ENCODE results near the gene DDX51. TPM values are rescaled to one million over a fixed set of nuclear protein-coding genes. Genes with fewer than 3 reads are reported as not detected.

The DDX51 gene
- total RNA-seq, 2 experiments from 2014 or later, result 25.2 to 27.5 TPM

DNA sequence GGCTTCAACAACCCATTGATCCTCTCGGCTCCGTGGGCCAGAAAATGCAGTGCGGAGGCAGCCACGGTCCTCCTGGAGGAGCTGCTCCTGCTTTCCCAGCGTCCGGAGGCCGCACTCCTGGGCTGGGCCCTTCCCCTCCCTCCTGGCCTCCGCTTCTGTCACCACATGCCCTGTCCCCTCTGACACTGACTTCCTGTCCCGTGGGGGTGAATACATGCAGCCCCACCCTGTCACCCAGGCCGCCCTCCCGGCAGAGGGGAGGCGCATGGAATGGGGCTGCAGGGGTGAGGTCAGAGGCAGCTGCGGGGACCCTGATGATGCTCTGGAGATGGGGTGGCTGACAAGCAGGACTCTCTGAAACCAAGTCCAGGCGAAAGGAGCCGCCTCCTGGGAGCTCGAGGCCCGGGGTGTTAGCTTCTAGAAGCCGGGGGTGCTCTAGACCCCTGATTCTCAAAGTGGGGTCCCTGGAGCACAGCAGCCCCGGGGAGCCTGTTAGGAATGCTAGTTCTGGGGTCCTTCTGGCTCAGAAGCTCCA is 32.3 kb upstream of the DDX51 start:
- no peak overlapping the region for H3K4me3 Mint-ChIP-seq
- H3K4me1 Mint-ChIP-seq, result peaks cover 44% of the 10 kb centered on the region
- H3K36me3 Mint-ChIP-seq (ENCODE audit: low read depth), result no peaks in the 10 kb centered on the region
- ChIA-PET CTCF (interaction anchor here (0.6 to 0.8 kb wide), 3 partner anchors 9 to 334 kb away, joined by 3 read pairs; no protein-coding TSS in a partner anchor), POLR2A (no interaction called here)
- H3K27ac Mint-ChIP-seq, result no peak overlapping the region
- peaks cover 2% of the 10 kb centered on the region for H3K27me3 Mint-ChIP-seq
- no peak for DNase-seq
- peaks cover 3% of the 10 kb centered on the region for H3K9me3 Mint-ChIP-seq

DNA sequence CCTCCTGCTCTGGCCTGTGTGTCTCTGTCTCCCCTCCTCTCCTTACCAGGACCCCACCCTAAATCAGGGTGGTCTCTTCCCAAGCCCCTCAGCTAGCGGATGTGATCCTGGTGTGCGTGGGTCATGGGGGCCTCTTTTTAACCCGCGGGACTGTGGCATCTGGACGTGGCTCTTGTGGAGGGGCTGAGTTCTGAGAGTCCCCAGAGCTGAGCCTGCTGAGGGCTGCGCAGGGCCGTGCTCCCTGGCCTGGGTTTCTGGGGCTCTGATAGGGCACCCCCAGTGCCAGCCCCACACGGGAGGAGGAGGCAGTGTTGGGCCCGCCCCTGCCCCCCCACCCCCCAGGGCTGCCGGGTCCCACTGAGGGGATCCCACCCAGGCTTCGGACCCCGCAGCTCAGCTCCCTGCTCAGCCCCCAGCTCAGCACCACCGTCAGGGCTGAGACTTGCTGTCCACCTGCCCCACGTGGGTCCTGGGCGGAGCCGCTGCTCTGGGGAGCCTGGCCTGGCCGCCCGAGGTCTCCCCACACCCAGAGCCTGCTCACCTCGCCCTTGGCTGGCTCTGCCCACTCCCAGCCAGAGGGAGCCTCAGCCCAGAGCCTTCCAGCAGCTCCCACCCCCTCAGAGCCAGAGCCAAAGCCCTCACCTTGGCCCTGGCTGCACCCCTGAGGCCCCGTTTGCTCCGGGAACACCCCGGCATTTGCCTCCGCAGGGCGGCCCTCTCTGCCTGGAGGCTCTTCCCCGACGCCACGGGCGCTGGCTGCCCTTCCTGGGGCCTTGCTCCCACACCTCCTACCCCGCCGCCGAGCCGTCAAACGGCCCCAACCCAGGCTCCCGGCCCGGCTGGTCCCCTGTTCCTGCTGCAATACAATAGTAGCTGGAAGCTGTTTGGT is 31.6 kb upstream of the DDX51 start:
- Mint-ChIP-seq H3K36me3 (ENCODE audit: low read depth) (no peaks in the 10 kb centered on the region), H3K27ac (no peak overlapping the region), H3K4me3 (no peak overlapping the region), H3K9me3 (no peaks in the 10 kb centered on the region), H3K27me3 (peaks cover 2% of the 10 kb centered on the region), H3K4me1 (peaks cover 38% of the 10 kb centered on the region)
- DNase-seq, result no peak
- CTCF ChIA-PET, result interaction anchor here (0.6 to 1.6 kb wide), 2 partner anchors 12 to 333 kb away, joined by 3 to 5 read pairs; no protein-coding TSS in a partner anchor
- POLR2A ChIA-PET, result no interaction called here

- H3K36me3 Mint-ChIP-seq (ENCODE audit: low read depth), result no peaks in the 10 kb centered on the region
- H3K4me3 Mint-ChIP-seq, result no peak overlapping the region
- H3K9me3 Mint-ChIP-seq, result no peaks in the 10 kb centered on the region
- peaks cover 2% of the 10 kb centered on the region for H3K27me3 Mint-ChIP-seq
- peak overlapping the region; percentile 68 for H3K27ac Mint-ChIP-seq
- peaks cover 35% of the 10 kb centered on the region for H3K4me1 Mint-ChIP-seq
- CTCF ChIA-PET, result interaction anchor here (1.6 kb wide), 1 partner anchor 12 kb away, joined by 5 read pairs; no protein-coding TSS in a partner anchor
- DNase-seq, result no peak
- POLR2A ChIA-PET, result no interaction called here
These were observed 30.8 kb upstream of the DDX51 start for GRCh38 chr12:132174839-132175490.

DNA sequence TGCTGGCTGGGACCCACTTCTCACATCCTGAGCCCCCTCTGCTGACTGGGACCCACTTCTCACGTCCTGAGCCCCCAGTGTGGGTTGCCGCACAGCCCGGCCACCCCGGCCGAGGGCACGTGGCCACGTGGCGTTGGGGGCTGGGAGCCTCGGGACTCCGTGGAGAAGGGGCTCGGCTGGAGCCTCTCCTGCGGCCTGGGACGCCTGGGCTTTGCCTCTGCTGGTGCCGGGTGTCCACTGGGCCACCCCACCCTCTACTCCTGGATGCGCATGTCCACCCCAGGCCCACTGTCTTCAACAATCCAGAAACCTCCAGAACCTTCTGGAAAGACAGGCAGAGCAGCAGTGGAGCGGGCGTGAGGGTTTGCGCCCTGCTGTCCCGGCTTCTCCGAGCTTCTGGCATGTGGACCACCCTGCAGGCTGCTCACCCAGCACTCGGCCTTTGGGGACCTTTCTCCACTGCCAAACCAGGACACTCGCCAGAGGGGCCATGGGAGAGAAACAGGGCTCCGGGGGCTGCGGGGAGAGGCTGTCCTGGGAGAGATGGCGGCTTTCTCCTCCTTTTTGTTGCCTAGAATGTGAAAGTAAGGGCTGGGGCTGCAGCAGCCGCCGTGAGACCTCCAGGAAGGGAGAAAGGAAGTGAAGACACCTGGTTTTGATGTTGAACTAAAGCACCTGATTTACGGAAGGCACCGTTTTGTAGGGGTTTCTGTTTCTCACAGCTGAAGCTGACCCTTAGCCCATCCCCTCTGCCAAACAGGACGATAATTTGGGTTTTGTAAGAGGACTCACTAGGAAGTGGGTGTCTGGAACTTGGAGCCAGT is 30.1 kb upstream of the DDX51 start:
- peaks cover 2% of the 10 kb centered on the region for H3K27me3 Mint-ChIP-seq
- ChIA-PET CTCF (interaction anchor here (1.6 kb wide), 1 partner anchor 13 kb away, joined by 5 read pairs; no protein-coding TSS in a partner anchor), POLR2A (no interaction called here)
- H3K36me3 Mint-ChIP-seq (ENCODE audit: low read depth), result no peaks in the 10 kb centered on the region
- no peak overlapping the region for H3K4me3 Mint-ChIP-seq
- H3K4me1 Mint-ChIP-seq, result peaks cover 30% of the 10 kb centered on the region
- no peaks in the 10 kb centered on the region for H3K9me3 Mint-ChIP-seq
- H3K27ac Mint-ChIP-seq, result peak overlapping the region; percentile 68
- DNase-seq, result no peak

DNA sequence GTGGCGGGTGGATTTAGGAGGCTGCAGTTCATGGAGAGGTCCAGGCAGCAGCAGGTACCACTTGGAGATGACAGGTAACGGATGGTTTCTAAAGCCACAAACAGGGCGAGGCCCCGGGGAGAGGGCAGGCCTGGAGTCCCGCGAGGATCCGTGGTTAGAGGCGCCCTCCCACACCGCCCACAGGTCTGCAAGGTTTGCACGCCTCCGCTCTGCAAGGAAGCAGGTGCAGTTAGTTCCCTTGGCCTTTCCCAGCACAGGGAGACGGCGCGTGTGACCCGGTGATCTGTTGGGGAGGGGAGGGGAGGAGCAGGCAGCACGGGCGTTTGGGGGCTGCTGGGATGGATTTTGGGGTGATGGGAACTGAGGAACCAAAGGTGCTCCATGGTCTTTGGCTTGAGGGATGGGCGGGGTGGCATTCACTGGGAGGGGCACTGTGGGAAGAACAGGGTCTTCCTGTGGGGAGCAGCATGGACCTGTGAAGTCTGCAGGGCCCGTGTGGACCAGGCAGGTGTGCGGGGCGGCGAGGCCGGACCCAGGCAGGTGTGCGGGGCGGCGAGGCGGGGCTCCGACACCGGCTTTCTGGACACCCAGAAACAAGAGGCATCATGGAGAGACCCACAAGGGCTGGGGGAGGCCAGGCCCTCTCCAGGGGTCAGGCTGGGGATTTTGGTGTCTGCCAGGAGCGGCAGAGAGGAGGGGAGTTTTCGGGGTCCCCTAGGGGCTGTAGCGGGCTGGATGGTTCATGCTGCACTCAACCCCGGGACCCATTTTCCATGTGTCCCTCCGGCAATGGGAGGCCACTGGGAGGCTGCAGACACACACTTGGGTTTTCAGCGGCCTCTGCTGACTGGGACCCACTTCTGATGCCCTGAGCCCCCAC is 29.3 kb upstream of the DDX51 start:
- no peaks in the 10 kb centered on the region for H3K9me3 Mint-ChIP-seq
- ChIA-PET POLR2A (no interaction called here), CTCF (no interaction called here)
- H3K27ac Mint-ChIP-seq, result peak overlapping the region; percentile 80
- H3K4me3 Mint-ChIP-seq, result peak overlapping the region; percentile 30
- H3K4me1 Mint-ChIP-seq, result peaks cover 21% of the 10 kb centered on the region
- peaks cover 2% of the 10 kb centered on the region for H3K27me3 Mint-ChIP-seq
- no peaks in the 10 kb centered on the region for H3K36me3 Mint-ChIP-seq (ENCODE audit: low read depth)
- peak; percentile 50 for DNase-seq

DNA sequence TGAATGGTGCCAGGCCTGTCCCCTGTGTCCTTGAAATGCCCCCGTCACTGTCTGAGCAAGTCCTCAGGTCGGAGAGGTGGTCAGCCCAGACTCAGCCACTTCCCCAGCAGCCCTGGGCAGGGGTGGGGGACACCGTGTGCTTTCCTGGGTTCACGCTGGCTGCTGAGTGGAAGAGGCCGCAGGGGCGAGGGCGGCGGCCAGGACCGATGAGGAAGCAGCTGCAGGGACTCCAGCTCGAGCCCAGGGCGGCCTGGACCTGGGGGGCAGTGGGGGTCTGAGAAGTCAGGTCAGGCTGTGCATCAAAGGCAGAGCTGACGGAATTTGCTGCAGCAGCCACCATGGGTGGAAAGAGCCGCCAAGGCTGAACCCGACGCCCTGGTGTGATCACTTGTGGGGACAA is 28.5 kb upstream of the DDX51 start:
- Mint-ChIP-seq H3K36me3 (ENCODE audit: low read depth) (no peaks in the 10 kb centered on the region), H3K27me3 (peaks cover 2% of the 10 kb centered on the region), H3K9me3 (no peaks in the 10 kb centered on the region), H3K4me3 (no peak overlapping the region), H3K27ac (peak overlapping the region; percentile 13), H3K4me1 (peaks cover 21% of the 10 kb centered on the region)
- ChIA-PET CTCF (no interaction called here), POLR2A (no interaction called here)
- DNase-seq, result no peak

GRCh38 chr12:132171968-132172521 is 27.9 kb upstream of the DDX51 start:
- H3K27me3 Mint-ChIP-seq, result peaks cover 2% of the 10 kb centered on the region
- H3K27ac Mint-ChIP-seq, result no peak overlapping the region
- H3K36me3 Mint-ChIP-seq (ENCODE audit: low read depth), result no peaks in the 10 kb centered on the region
- ChIA-PET CTCF (interaction anchor here (0.5 to 1.7 kb wide), 2 partner anchors 11 to 469 kb away, joined by 3 read pairs; no protein-coding TSS in a partner anchor), POLR2A (no interaction called here)
- no peak for DNase-seq
- no peak overlapping the region for H3K4me3 Mint-ChIP-seq
- H3K4me1 Mint-ChIP-seq, result peaks cover 24% of the 10 kb centered on the region
- H3K9me3 Mint-ChIP-seq, result peaks cover 4% of the 10 kb centered on the region

DNA sequence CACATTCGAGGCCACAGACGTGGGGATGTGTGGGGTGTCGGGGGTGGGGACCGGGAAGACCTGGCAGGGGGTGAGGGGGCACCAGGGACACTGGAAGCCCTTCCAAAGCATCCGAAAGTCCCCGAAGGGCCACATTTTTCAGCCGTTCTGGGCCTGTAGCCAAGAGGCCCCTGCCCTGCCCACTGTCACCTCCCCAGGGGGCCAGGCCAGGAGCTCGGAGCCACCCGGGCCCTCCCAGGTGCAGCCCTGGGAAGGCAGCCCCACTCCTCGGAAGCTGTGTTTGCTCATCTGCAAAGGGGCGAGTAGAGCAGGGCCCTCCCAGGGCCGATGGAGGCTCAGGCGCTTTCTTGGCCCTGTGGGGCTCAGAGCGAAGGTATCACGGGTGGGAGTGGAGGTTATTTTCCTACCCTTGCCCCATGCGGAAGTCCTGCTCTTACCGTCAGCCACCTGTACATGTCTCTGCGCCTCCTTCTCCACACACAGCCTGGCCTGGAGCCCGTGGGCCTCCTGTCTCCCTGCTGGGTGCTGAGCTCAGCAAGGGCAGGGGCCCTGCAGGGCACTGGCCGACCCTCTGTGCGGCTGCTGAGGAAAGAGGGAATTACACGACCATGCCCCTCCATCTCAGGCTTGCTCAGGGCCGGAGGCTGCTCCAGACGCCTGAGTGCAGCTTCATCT is 27.3 kb upstream of the DDX51 start:
- H3K36me3 Mint-ChIP-seq (ENCODE audit: low read depth), result no peaks in the 10 kb centered on the region
- peaks cover 24% of the 10 kb centered on the region for H3K4me1 Mint-ChIP-seq
- H3K27ac Mint-ChIP-seq, result no peak overlapping the region
- H3K4me3 Mint-ChIP-seq, result no peak overlapping the region
- ChIA-PET CTCF (interaction anchor here (0.5 to 1.7 kb wide), 2 partner anchors 11 to 468 kb away, joined by 3 read pairs; no protein-coding TSS in a partner anchor), POLR2A (no interaction called here)
- peaks cover 8% of the 10 kb centered on the region for H3K9me3 Mint-ChIP-seq
- no peak for DNase-seq
- peaks cover 2% of the 10 kb centered on the region for H3K27me3 Mint-ChIP-seq

DNA sequence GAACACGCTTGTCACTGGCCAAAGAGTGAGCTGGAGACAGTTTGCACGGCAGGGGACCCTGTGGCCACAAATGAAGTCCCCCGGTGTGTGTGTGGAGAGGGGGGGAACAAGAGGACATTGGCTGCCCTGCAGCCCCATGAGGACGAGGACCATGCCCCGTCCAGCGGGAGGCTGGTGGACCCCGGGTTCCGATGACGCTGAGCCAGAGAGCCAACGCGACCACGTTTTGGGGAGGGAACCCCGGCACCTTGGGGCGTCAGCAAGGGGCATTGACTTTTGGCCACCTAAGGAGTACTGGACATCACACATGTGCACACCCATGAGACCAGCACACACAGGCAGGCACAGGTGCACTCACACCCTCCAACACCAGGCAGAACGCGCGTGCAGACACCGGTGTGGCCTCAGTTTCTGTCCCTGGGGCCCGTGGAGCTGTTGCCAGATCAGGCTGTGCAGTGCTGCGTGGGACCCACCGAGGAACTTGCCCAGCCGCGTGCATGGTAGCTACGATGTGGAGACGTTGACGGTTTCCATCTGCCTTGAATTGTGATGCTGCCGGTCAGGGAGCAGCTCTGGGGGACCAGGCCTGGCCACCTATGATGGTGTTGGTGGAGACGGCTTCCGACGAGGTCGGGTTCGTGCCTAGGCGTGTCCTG is 26.6 kb upstream of the DDX51 start:
- ChIA-PET CTCF (interaction anchor here (1.7 kb wide), 1 partner anchor 12 kb away, joined by 3 read pairs; no protein-coding TSS in a partner anchor), POLR2A (no interaction called here)
- Mint-ChIP-seq H3K4me3 (no peak overlapping the region), H3K27me3 (peaks cover 2% of the 10 kb centered on the region), H3K36me3 (ENCODE audit: low read depth) (no peaks in the 10 kb centered on the region), H3K27ac (no peak overlapping the region), H3K4me1 (peaks cover 24% of the 10 kb centered on the region), H3K9me3 (peaks cover 8% of the 10 kb centered on the region)
- no peak for DNase-seq

- H3K27ac Mint-ChIP-seq, result no peak overlapping the region
- H3K4me3 Mint-ChIP-seq, result no peak overlapping the region
- no peaks in the 10 kb centered on the region for H3K36me3 Mint-ChIP-seq (ENCODE audit: low read depth)
- DNase-seq, result no peak
- ChIA-PET CTCF (interaction anchor here (1.7 kb wide), 1 partner anchor 13 kb away, joined by 3 read pairs; no protein-coding TSS in a partner anchor), POLR2A (no interaction called here)
- peaks cover 2% of the 10 kb centered on the region for H3K27me3 Mint-ChIP-seq
- H3K9me3 Mint-ChIP-seq, result peaks cover 8% of the 10 kb centered on the region
- H3K4me1 Mint-ChIP-seq, result peaks cover 24% of the 10 kb centered on the region
These were observed 26.0 kb upstream of the DDX51 start for GRCh38 chr12:132170094-132170636.
